DOHH2 (cell line): ENCODE results near the gene OPA3.

Source experiments
- H3F3A ChIP-seq: fragments of 200-600 bp; sonication (generic), shearing (Covaris generic); 2 replicates; pipeline ENCODE4 v1.6.0; 2016; ENCODE audit warnings: antibody characterized with exemption, mild to moderate bottlenecking; ENCODE audit not compliant: control insufficient read depth, insufficient read depth
- H3K27ac ChIP-seq: fragments of 200-600 bp; sonication (generic); 2 replicates; pipeline ENCODE4 v1.5.1; 2014; ENCODE audit warnings: low read depth, mild to moderate bottlenecking, low read length, moderate library complexity
- H3K27me3 ChIP-seq: fragments of 200-600 bp; sonication (generic); 2 replicates; pipeline ENCODE4 v1.6.1; 2014; ENCODE audit warnings: mild to moderate bottlenecking, low read length, mixed read lengths; ENCODE audit not compliant: control insufficient read depth
- H3K36me3 ChIP-seq: fragments of 200-600 bp; sonication (generic); 2 replicates; pipeline ENCODE4 v1.6.1; 2014; ENCODE audit warnings: mild to moderate bottlenecking, low read length, moderate library complexity, mixed read lengths; ENCODE audit not compliant: control insufficient read depth
- H3K4me1 ChIP-seq: fragments of 200-600 bp; sonication (generic); 2 replicates; pipeline ENCODE4 v1.6.1; 2014; ENCODE audit warnings: mild to moderate bottlenecking, low read length, mixed read lengths; ENCODE audit not compliant: control insufficient read depth
- H3K4me2 ChIP-seq: fragments of 200-600 bp; sonication (generic); 2 replicates; pipeline ENCODE4 v1.6.0; 2014; ENCODE audit warnings: mild to moderate bottlenecking, low read length, moderate library complexity
- H3K4me3 ChIP-seq: fragments of 200-600 bp; sonication (generic); 2 replicates; pipeline ENCODE4 v1.5.1; 2014; ENCODE audit warnings: mild to moderate bottlenecking, low read length, mixed read lengths
- H3K79me2 ChIP-seq: fragments of 200-600 bp; sonication (generic); 2 replicates; pipeline ENCODE4 v1.6.1; 2014; ENCODE audit warnings: mild to moderate bottlenecking, low read length, mixed read lengths; ENCODE audit not compliant: control insufficient read depth
- H3K9me2 ChIP-seq: fragments of 200-600 bp; sonication (generic); replicated peaks from 2 replicates; pipeline ENCODE4 v1.6.1; 2014; ENCODE audit warnings: mild to moderate bottlenecking, low read length, mixed read lengths; ENCODE audit not compliant: control insufficient read depth
- H3K9me3 ChIP-seq: fragments of 200-600 bp; sonication (generic); 2 replicates; pipeline ENCODE4 v1.6.1; 2014; ENCODE audit warnings: antibody characterized with exemption, low read length, mixed read lengths; ENCODE audit not compliant: control insufficient read depth, insufficient read depth
- H4K20me1 ChIP-seq: fragments of 200-600 bp; sonication (generic); 2 replicates; pipeline ENCODE4 v1.6.0; 2014; ENCODE audit warnings: low read depth, mild to moderate bottlenecking, antibody characterized with exemption, low read length, moderate library complexity; ENCODE audit not compliant: control insufficient read depth, insufficient read depth
- CTCF ChIP-seq: fragments of 200-600 bp; sonication (generic); IDR thresholded peaks from one replicate; pipeline ENCODE4 v1.5.1; 2014; ENCODE audit warnings: antibody characterized with exemption, mild to moderate bottlenecking, low read depth, low read length; ENCODE audit not compliant: poor library complexity, severe bottlenecking
- EZH2phosphoT487 ChIP-seq: fragments of 200-600 bp; sonication (generic); IDR thresholded peaks from 2 replicates; pipeline ENCODE4 v1.6.1; 2017; ENCODE audit warnings: borderline replicate concordance, mild to moderate bottlenecking, antibody characterized with exemption, low read length, moderate library complexity, mixed read lengths

Gene OPA3

GRCh38 chr19:45496349-45496953 is 88.2 kb downstream of the OPA3 start:
- Histone ChIP-seq H3K27ac (no peak overlapping the region), H3K4me3 (peak overlapping the region; percentile 77)

GRCh38 chr19:45495178-45495577 is 89.4 kb downstream of the OPA3 start:
- Histone ChIP-seq H3K27me3 (peaks cover 21% of the 10 kb centered on the region), H3K27ac (no peak overlapping the region), H3K9me2 (no peaks in the 10 kb centered on the region), H4K20me1 (no peaks in the 10 kb centered on the region; the same call in 1 of the 2 replicates), H3K4me1 (peaks cover 62% of the 10 kb centered on the region), H3K79me2 (peaks cover 6% of the 10 kb centered on the region; the same call in 1 of the 2 replicates), H3K4me2 (no peak overlapping the region), H3K36me3 (no peaks in the 10 kb centered on the region), H3F3A (peaks cover 19% of the 10 kb centered on the region), H3K9me3 (no peaks in the 10 kb centered on the region), H3K4me3 (no peak overlapping the region)
- no peak for TF ChIP-seq EZH2phosphoT487
- TF ChIP-seq CTCF: no peak

More at GRCh38 chr19:45496349-45496953, 88.2 kb downstream of the OPA3 start:
- H3K9me3 ChIP-seq: no peaks in the 10 kb centered on the region
- peaks cover 21% of the 10 kb centered on the region for H3K27me3 ChIP-seq
- H3K4me1 ChIP-seq: peaks cover 62% of the 10 kb centered on the region
- peaks cover 19% of the 10 kb centered on the region for H3F3A ChIP-seq
- no peaks in the 10 kb centered on the region; the same call in 1 of the 2 replicates for H4K20me1 ChIP-seq
- H3K4me2 ChIP-seq: peak overlapping the region; percentile 97
- peaks cover 6% of the 10 kb centered on the region; the same call in 1 of the 2 replicates for H3K79me2 ChIP-seq
- TF ChIP-seq EZH2phosphoT487 (no peak), CTCF (no peak)
- H3K36me3 ChIP-seq: no peaks in the 10 kb centered on the region
- no peaks in the 10 kb centered on the region for H3K9me2 ChIP-seq

- no peak overlapping the region for H3K27ac ChIP-seq
- 0 out of 2 replicates have a peak overlapping the region, but pooled peaks have one; percentile 34 for H3K4me2 ChIP-seq
- H3K4me1 ChIP-seq: peaks cover 56% of the 10 kb centered on the region
- H3F3A ChIP-seq: peaks cover 19% of the 10 kb centered on the region
- H3K36me3 ChIP-seq: no peaks in the 10 kb centered on the region
- H3K9me3 ChIP-seq: no peaks in the 10 kb centered on the region
- H3K79me2 ChIP-seq: peaks cover 6% of the 10 kb centered on the region; the same call in 1 of the 2 replicates
- no peaks in the 10 kb centered on the region; the same call in 1 of the 2 replicates for H4K20me1 ChIP-seq
- peaks cover 21% of the 10 kb centered on the region for H3K27me3 ChIP-seq
- H3K4me3 ChIP-seq: no peak overlapping the region
- TF ChIP-seq EZH2phosphoT487 (no peak), CTCF (no peak)
- H3K9me2 ChIP-seq: no peaks in the 10 kb centered on the region
These were observed 90.2 kb downstream of the OPA3 start for GRCh38 chr19:45494261-45494916.
